GM23248 (cell line): ENCODE data around the gene GNB3. TPM values are rescaled to one million over a fixed set of nuclear protein-coding genes. Genes with fewer than 3 reads are reported as not detected.

Experiments used
- DNase-seq: peaks from one replicate; pipeline ENCODE4 v3.0.0-alpha.2; 2015
- H2AFZ ChIP-seq: fragments of 200-600 bp; sonication (generic); 2 replicates; pipeline ENCODE4 v1.6.1; 2016; ENCODE audit warnings: antibody characterized with exemption
- H3F3A ChIP-seq: fragments of 200-600 bp; sonication (generic); 2 replicates; pipeline ENCODE4 v1.6.1; 2016; ENCODE audit warnings: mild to moderate bottlenecking, antibody characterized with exemption, mixed run types; ENCODE audit not compliant: insufficient read depth
- H3K27ac ChIP-seq: fragments of 200-600 bp; sonication (generic); 2 replicates; pipeline ENCODE4 v1.5.1; 2016; ENCODE audit warnings: mild to moderate bottlenecking
- H3K27me3 ChIP-seq: fragments of 200-600 bp; sonication (generic); replicated peaks from 2 replicates; pipeline ENCODE4 v1.6.1; 2016; ENCODE audit warnings: mild to moderate bottlenecking; ENCODE audit not compliant: insufficient read depth
- H3K36me3 ChIP-seq: fragments of 200-600 bp; sonication (generic); 2 replicates; pipeline ENCODE4 v1.6.1; 2016; ENCODE audit warnings: low read depth, mild to moderate bottlenecking
- H3K4me1 ChIP-seq: fragments of 200-600 bp; sonication (generic); 2 replicates; pipeline ENCODE4 v1.6.1; 2016; ENCODE audit warnings: mild to moderate bottlenecking; ENCODE audit not compliant: insufficient read depth
- H3K4me2 ChIP-seq: fragments of 200-600 bp; sonication (generic); one replicate; pipeline ENCODE4 v1.6.1; 2016; ENCODE audit warnings: mild to moderate bottlenecking; ENCODE audit not compliant: unreplicated experiment
- H3K4me3 ChIP-seq: fragments of 200-600 bp; sonication (generic); 2 replicates; pipeline ENCODE4 v1.5.1; 2016; ENCODE audit warnings: mild to moderate bottlenecking
- H3K79me2 ChIP-seq: fragments of 200-600 bp; sonication (generic); 2 replicates; pipeline ENCODE4 v1.6.1; 2016; ENCODE audit warnings: mild to moderate bottlenecking; ENCODE audit not compliant: insufficient read depth
- H3K9ac ChIP-seq: fragments of 200-600 bp; sonication (generic); 2 replicates; pipeline ENCODE4 v1.6.1; 2016; ENCODE audit warnings: mild to moderate bottlenecking
- H3K9me2 ChIP-seq: fragments of 200-600 bp; sonication (generic); 2 replicates; pipeline ENCODE4 v1.6.1; 2016; ENCODE audit warnings: mixed run types, mild to moderate bottlenecking, moderate library complexity; ENCODE audit not compliant: insufficient read depth
- H3K9me3 ChIP-seq: fragments of 200-600 bp; sonication (generic); one replicate; pipeline ENCODE4 v1.6.1; 2017; ENCODE audit warnings: low read depth
- H4K20me1 ChIP-seq: fragments of 200-600 bp; sonication (generic); 2 replicates; pipeline ENCODE4 v1.6.0; 2016; ENCODE audit not compliant: insufficient read depth
- EZH2 ChIP-seq: fragments of 200-600 bp; sonication (generic); IDR thresholded peaks from 2 replicates; pipeline ENCODE4 v1.6.1; 2018; ENCODE audit warnings: antibody characterized with exemption, mild to moderate bottlenecking; ENCODE audit not compliant: insufficient read depth, poor library complexity, severe bottlenecking
- EZH2phosphoT487 ChIP-seq: fragments of 200-600 bp; sonication (generic); IDR thresholded peaks from 2 replicates; pipeline ENCODE4 v1.6.1; 2018; ENCODE audit warnings: antibody characterized with exemption, moderate library complexity, mild to moderate bottlenecking, low read depth; ENCODE audit not compliant: insufficient read depth
- whole genome bisulfite sequencing, 2 experiments: methylation state at CpG; one replicate each; pipeline ENCODE4 v1.1.6; 2015 to 2017; ENCODE audit warnings: low lambda C conversion rate in 2 of 2, low coverage in 1 of 2; ENCODE audit errors: missing lambda C conversion rate in 2 of 2; 5-methylcytosine and 5-hydroxymethylcytosine counted together
- in situ Hi-C: fragments of 300-500 bp; cut with MboI; formaldehyde crosslinking; loops from 2 replicates; pipeline ENCODE4 v1.15.0; 2020
- polyA plus RNA-seq: library from polyadenylated mRNA; unstranded; fragments of >200 nt; fragmentation: Nextera tagmentation; extraction: Ambion mirVana; gene quantifications from 2 replicates; pipeline ENCODE4 v1.2.1, GENCODE V29; 2016
- total RNA-seq: library from RNA; depleted of rRNA; stranded (reverse); fragments of >200 nt; shearing (Covaris generic); gene quantifications from 2 replicates; pipeline ENCODE4 v1.2.3, GENCODE V29; 2014

The GNB3 gene
- total and polyA plus RNA-seq, 2 experiments from 2014 or later, result 2.2 to 3.2 TPM

DNA sequence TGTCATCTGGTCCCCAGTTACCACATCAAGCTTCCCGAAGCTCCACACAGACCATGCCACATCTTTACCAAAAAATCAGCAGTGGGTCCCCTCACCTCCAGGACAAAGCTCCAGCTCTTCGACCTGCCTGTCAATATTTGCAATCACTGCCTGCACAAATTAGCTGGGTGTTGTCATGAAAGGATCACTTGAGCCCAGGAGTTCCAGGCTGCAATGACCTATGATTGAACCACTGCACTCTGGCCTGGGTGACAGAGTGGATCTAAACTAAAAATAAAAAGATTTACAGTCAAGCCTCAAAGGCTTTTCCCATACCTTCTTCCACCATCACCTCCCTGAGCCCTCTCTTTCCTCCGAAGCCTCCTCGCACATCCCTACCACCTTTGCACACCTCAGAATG lies 44.1 kb upstream of the GNB3 start:
- Histone ChIP-seq H3K9me3 (no peaks in the 10 kb centered on the region), H4K20me1 (no peaks in the 10 kb centered on the region), H3K4me3 (no peak overlapping the region), H3F3A (no peaks in the 10 kb centered on the region), H3K9me2 (no peaks in the 10 kb centered on the region), H2AFZ (no peak overlapping the region), H3K79me2 (no peaks in the 10 kb centered on the region), H3K27ac (no peak overlapping the region), H3K9ac (no peak overlapping the region), H3K36me3 (no peaks in the 10 kb centered on the region), H3K4me2 (no peak overlapping the region), H3K27me3 (no peaks in the 10 kb centered on the region; the same call in 1 of the 2 replicates), H3K4me1 (no peaks in the 10 kb centered on the region)
- 72 to 76% methylated on average over 4 of the region's 4 CpGs for WGBS, 2 experiments
- DNase-seq, result no peak
- TF ChIP-seq EZH2phosphoT487, result no peak
- TF ChIP-seq EZH2, result no peak
- in situ Hi-C loops, result no loop called here

DNA sequence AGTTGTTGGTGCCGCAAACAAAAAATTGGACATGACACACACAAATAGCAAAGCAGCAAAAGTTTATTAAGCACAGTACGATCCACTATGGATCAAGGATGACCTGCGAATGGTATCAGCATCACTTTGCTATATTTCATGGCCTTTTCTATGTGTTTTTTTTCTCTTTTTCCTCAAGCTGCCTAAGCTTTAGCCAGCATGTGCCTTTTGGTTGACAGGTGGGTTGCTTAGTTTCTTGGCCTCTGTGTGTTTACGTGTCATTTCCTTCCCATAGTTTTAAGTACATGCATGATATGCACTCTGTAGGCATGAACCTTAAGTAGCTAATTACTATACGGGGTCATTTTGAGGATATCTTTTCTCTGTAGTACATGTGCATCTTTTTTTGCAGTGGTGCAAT lies 41.6 kb upstream of the GNB3 start:
- Histone ChIP-seq H3K27me3 (no peaks in the 10 kb centered on the region), H3F3A (no peaks in the 10 kb centered on the region), H3K27ac (no peak overlapping the region), H3K4me2 (no peak overlapping the region), H4K20me1 (no peaks in the 10 kb centered on the region), H3K36me3 (no peaks in the 10 kb centered on the region), H3K9ac (no peak overlapping the region), H2AFZ (no peak overlapping the region), H3K4me1 (no peaks in the 10 kb centered on the region), H3K4me3 (no peak overlapping the region), H3K9me2 (no peaks in the 10 kb centered on the region), H3K79me2 (no peaks in the 10 kb centered on the region), H3K9me3 (no peaks in the 10 kb centered on the region)
- in situ Hi-C loops, result no loop called here
- no peak for TF ChIP-seq EZH2
- no peak for TF ChIP-seq EZH2phosphoT487
- no peak for DNase-seq
- WGBS, 2 experiments, result 66 to 67% methylated on average over 5 of the region's 5 CpGs

- H3F3A ChIP-seq, result no peaks in the 10 kb centered on the region
- 19 to 24% methylated on average over 1 of the region's 1 CpG for WGBS, 2 experiments
- H2AFZ ChIP-seq, result no peak overlapping the region
- in situ Hi-C loops, result no loop called here
- no peak overlapping the region for H3K4me2 ChIP-seq
- no peaks in the 10 kb centered on the region for H3K27me3 ChIP-seq
- H3K9ac ChIP-seq, result no peak overlapping the region
- DNase-seq, result no peak
- H3K9me3 ChIP-seq, result no peaks in the 10 kb centered on the region
- no peaks in the 10 kb centered on the region for H4K20me1 ChIP-seq
- no peaks in the 10 kb centered on the region for H3K36me3 ChIP-seq
- H3K9me2 ChIP-seq, result no peaks in the 10 kb centered on the region
- H3K27ac ChIP-seq, result no peak overlapping the region
- no peak overlapping the region for H3K4me3 ChIP-seq
- no peak for TF ChIP-seq EZH2
- no peak for TF ChIP-seq EZH2phosphoT487
- H3K4me1 ChIP-seq, result no peaks in the 10 kb centered on the region
- no peaks in the 10 kb centered on the region for H3K79me2 ChIP-seq
These were observed 33.6 kb upstream of the GNB3 start for GRCh38 chr12:6807170-6807569.

GRCh38 chr12:6809056-6809455 lies 31.7 kb upstream of the GNB3 start:
- Histone ChIP-seq H3K36me3 (no peaks in the 10 kb centered on the region), H4K20me1 (no peaks in the 10 kb centered on the region), H3K4me2 (no peak overlapping the region), H3K4me3 (no peak overlapping the region), H2AFZ (no peak overlapping the region), H3F3A (no peaks in the 10 kb centered on the region), H3K9ac (no peak overlapping the region), H3K27ac (no peak overlapping the region), H3K27me3 (0 out of 2 replicates have a peak, but pooled peaks cover 9% of the 10 kb centered on the region), H3K4me1 (no peaks in the 10 kb centered on the region), H3K9me3 (no peaks in the 10 kb centered on the region), H3K79me2 (no peaks in the 10 kb centered on the region), H3K9me2 (no peaks in the 10 kb centered on the region)
- in situ Hi-C loops, result no loop called here
- WGBS, 2 experiments, result 53% methylated on average over 10 of the region's 10 CpGs
- no peak for TF ChIP-seq EZH2
- TF ChIP-seq EZH2phosphoT487, result no peak
- DNase-seq, result no peak

- Histone ChIP-seq H3K4me2 (no peak overlapping the region), H3K9me2 (no peaks in the 10 kb centered on the region), H3K4me3 (no peak overlapping the region), H4K20me1 (no peaks in the 10 kb centered on the region), H3K79me2 (no peaks in the 10 kb centered on the region), H3K4me1 (no peaks in the 10 kb centered on the region), H3K27ac (no peak overlapping the region), H3K9me3 (no peaks in the 10 kb centered on the region), H2AFZ (no peak overlapping the region), H3K9ac (no peak overlapping the region), H3K27me3 (peaks cover 15% of the 10 kb centered on the region; the same call in 1 of the 2 replicates), H3F3A (no peaks in the 10 kb centered on the region), H3K36me3 (no peaks in the 10 kb centered on the region)
- DNase-seq, result no peak
- in situ Hi-C loops, result no loop called here
- WGBS, 2 experiments, result 96 to 100% methylated on average over 1 of the region's 1 CpG
- TF ChIP-seq EZH2 (no peak), EZH2phosphoT487 (no peak)
These were observed 30.0 kb upstream of the GNB3 start for GRCh38 chr12:6810758-6811157.
